Parathyroid adenoma (tissue), 2 donors: ENCODE measurements around the gene SLC39A8.

Experiments
- H2AFZ ChIP-seq: fragments of 300-600 bp; sonication (generic); one replicate; pipeline ENCODE4 v1.7.0; 2017; ENCODE audit warnings: antibody characterized with exemption, mild to moderate bottlenecking
- H3K27ac ChIP-seq: fragments of 300-600 bp; sonication (generic); one replicate; pipeline ENCODE4 v1.7.0; 2017
- H3K27me3 ChIP-seq: fragments of 300-600 bp; sonication (generic); one replicate; pipeline ENCODE4 v1.7.0; 2017; ENCODE audit warnings: low read length; ENCODE audit not compliant: control insufficient read depth, insufficient read depth
- H3K36me3 ChIP-seq: fragments of 300-600 bp; sonication (generic); one replicate; pipeline ENCODE4 v1.7.0; 2017; ENCODE audit warnings: low read length; ENCODE audit not compliant: control insufficient read depth, insufficient read depth
- H3K4me1 ChIP-seq: fragments of 300-600 bp; sonication (generic); one replicate; pipeline ENCODE4 v1.7.0; 2017; ENCODE audit warnings: control low read depth
- H3K4me2 ChIP-seq: fragments of 300-600 bp; sonication (generic); one replicate; pipeline ENCODE4 v1.7.0; 2017; ENCODE audit warnings: low read length
- H3K4me3 ChIP-seq: fragments of 300-600 bp; sonication (generic); one replicate; pipeline ENCODE4 v1.7.0; 2017; ENCODE audit warnings: low read depth, low read length
- H3K79me2 ChIP-seq: fragments of 300-600 bp; sonication (generic); one replicate; pipeline ENCODE4 v1.7.0; 2017; ENCODE audit warnings: control low read depth
- H3K9ac ChIP-seq: fragments of 300-600 bp; sonication (generic); one replicate; pipeline ENCODE4 v1.7.0; 2017; ENCODE audit warnings: mild to moderate bottlenecking
- H3K9me3 ChIP-seq: fragments of 300-600 bp; sonication (generic); one replicate; pipeline ENCODE4 v1.7.0; 2017; ENCODE audit warnings: low read length; ENCODE audit not compliant: control insufficient read depth
- TF ChIP-seq, protein P1 (sequence below): fragments of 300-600 bp; sonication (generic); IDR thresholded peaks from one replicate; pipeline ENCODE4 v1.7.0; 2017; ENCODE audit warnings: antibody characterized with exemption, mild to moderate bottlenecking
- donor health status: primary hyperparathyroidism.

Gene SLC39A8

DNA sequence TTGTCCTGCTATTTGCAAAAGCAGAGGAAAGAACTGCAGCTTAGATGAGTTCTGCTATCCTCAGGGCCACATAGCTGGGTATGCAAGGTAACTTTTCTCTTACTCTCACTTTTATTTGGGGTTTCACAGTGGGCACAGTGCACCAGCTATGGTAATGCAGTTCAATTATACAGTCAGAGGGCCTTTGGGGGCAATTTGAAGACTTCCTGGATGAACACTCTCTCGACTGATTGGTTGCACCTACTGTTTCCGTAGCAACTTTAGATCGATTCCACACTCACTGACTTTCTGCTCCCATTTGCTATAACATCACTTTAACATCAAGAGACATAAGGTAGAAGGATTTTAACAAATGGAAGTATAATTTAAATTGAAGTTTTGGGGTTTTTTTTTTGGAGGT lies 128.6 kb downstream of the SLC39A8 start:
- Histone ChIP-seq H3K79me2 (no peaks in the 10 kb centered on the region), H2AFZ (no peak overlapping the region), H3K4me1 (no peaks in the 10 kb centered on the region), H3K4me3 (no peak overlapping the region), H3K9ac (no peak overlapping the region), H3K27ac (no peak overlapping the region), H3K27me3 (no peaks in the 10 kb centered on the region), H3K9me3 (no peaks in the 10 kb centered on the region), H3K36me3 (no peaks in the 10 kb centered on the region), H3K4me2 (no peak overlapping the region)
- TF ChIP-seq, protein P1, sequence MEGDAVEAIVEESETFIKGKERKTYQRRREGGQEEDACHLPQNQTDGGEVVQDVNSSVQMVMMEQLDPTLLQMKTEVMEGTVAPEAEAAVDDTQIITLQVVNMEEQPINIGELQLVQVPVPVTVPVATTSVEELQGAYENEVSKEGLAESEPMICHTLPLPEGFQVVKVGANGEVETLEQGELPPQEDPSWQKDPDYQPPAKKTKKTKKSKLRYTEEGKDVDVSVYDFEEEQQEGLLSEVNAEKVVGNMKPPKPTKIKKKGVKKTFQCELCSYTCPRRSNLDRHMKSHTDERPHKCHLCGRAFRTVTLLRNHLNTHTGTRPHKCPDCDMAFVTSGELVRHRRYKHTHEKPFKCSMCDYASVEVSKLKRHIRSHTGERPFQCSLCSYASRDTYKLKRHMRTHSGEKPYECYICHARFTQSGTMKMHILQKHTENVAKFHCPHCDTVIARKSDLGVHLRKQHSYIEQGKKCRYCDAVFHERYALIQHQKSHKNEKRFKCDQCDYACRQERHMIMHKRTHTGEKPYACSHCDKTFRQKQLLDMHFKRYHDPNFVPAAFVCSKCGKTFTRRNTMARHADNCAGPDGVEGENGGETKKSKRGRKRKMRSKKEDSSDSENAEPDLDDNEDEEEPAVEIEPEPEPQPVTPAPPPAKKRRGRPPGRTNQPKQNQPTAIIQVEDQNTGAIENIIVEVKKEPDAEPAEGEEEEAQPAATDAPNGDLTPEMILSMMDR: no peak

DNA sequence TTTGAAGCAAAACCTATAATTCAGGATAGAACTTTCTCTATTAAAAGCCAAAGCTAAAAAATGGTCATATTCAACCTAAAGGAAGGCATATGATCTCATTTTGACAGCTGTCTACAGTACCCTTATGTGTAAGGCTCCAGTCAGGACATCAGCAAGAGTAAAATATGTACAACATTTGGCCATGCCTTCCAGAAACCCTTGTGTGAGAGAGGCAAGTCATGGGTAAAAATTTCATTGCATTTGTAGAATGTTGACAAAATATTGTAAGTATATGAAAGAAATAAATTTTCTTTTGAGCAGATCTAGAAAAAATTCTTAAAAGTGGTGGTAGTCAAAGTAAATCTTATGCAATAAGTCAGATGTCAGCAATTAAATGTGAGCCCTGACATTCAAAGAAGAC lies 132.3 kb downstream of the SLC39A8 start:
- H3K27me3 ChIP-seq: no peaks in the 10 kb centered on the region
- H3K4me2 ChIP-seq: no peak overlapping the region
- H3K4me3 ChIP-seq: no peak overlapping the region
- H3K9me3 ChIP-seq: no peaks in the 10 kb centered on the region
- no peak overlapping the region for H3K27ac ChIP-seq
- H3K4me1 ChIP-seq: no peaks in the 10 kb centered on the region
- H2AFZ ChIP-seq: no peak overlapping the region
- no peaks in the 10 kb centered on the region for H3K79me2 ChIP-seq
- TF ChIP-seq, protein P1: no peak
- H3K9ac ChIP-seq: no peak overlapping the region
- H3K36me3 ChIP-seq: no peaks in the 10 kb centered on the region
